Nephron (organoid): ENCODE data around the gene DNAJC5G.

ENCODE experiments used
- H3K27ac Mint-ChIP-seq, 3 experiments: 2 replicates each; pipeline ENCODE4 v1.8.0; 2020; ENCODE audit warnings: mixed read lengths in 3 of 3, mild to moderate bottlenecking in 2 of 3, moderate library complexity in 1 of 3
- H3K27me3 Mint-ChIP-seq: 2 replicates; pipeline ENCODE4 v1.8.0; 2021; ENCODE audit warnings: low read depth, mild to moderate bottlenecking, moderate library complexity, mixed read lengths
- H3K36me3 Mint-ChIP-seq: 2 replicates; pipeline ENCODE4 v1.8.0; 2020; ENCODE audit warnings: low read depth, mixed read lengths
- H3K4me1 Mint-ChIP-seq: 2 replicates; pipeline ENCODE4 v1.8.0; 2020; ENCODE audit warnings: mixed read lengths
- H3K4me3 Mint-ChIP-seq, 3 experiments: 2 replicates each; pipeline ENCODE4 v1.8.0; 2020; ENCODE audit warnings: mild to moderate bottlenecking in 3 of 3, mixed read lengths in 3 of 3, moderate library complexity in 2 of 3
- H3K9me3 Mint-ChIP-seq: 2 replicates; pipeline ENCODE4 v1.8.0; 2020; ENCODE audit warnings: mixed read lengths
- TF ChIP-seq, protein P1 (sequence below), 3 experiments: fragments of 200-600 bp; sonication (generic); IDR thresholded peaks; one replicate each; pipeline ENCODE4 v1.5.0; 2021; ENCODE audit warnings: antibody characterized with exemption in 3 of 3; ENCODE audit not compliant: unreplicated experiment in 3 of 3

DNAJC5G gene

DNA sequence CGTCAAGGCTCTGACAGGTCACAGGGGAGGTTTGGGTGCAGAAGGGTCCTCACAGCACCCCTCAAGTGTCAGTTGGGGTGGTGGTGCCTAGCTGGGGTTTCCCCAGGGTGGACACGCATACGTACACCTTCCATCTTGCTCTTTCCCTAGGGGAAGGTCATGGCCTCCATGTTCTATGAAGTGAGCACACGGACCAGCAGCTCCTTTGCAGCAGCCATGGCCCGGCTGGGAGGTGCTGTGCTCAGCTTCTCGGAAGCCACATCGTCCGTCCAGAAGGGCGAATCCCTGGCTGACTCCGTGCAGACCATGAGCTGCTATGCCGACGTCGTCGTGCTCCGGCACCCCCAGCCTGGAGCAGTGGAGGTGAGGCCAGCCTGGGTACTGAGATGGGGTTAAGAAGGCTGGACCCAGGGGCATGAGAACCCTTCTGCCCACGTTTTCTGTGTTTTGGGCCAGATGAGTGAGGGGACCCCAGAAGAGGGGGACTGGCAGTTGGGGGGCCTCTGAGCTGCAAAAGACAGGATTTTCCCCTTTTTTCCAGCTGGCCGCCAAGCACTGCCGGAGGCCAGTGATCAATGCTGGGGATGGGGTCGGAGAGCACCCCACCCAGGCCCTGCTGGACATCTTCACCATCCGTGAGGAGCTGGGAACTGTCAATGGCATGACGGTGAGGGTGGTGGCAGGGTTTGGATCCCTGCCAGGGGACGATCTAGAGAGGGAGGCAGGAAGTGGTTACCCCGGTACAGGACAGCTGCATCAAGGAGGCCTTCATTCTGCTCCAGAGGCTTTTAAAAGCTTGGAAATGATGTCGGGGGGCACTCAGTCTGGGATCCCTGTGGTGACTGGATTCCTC, 33.2 kb upstream of the DNAJC5G start:
- peaks cover 56% of the 10 kb centered on the region for H3K36me3 Mint-ChIP-seq
- no peaks in the 10 kb centered on the region for H3K4me1 Mint-ChIP-seq
- H3K27ac Mint-ChIP-seq: no peak overlapping the region
- H3K4me3 Mint-ChIP-seq: no peak overlapping the region
- TF ChIP-seq, protein P1, sequence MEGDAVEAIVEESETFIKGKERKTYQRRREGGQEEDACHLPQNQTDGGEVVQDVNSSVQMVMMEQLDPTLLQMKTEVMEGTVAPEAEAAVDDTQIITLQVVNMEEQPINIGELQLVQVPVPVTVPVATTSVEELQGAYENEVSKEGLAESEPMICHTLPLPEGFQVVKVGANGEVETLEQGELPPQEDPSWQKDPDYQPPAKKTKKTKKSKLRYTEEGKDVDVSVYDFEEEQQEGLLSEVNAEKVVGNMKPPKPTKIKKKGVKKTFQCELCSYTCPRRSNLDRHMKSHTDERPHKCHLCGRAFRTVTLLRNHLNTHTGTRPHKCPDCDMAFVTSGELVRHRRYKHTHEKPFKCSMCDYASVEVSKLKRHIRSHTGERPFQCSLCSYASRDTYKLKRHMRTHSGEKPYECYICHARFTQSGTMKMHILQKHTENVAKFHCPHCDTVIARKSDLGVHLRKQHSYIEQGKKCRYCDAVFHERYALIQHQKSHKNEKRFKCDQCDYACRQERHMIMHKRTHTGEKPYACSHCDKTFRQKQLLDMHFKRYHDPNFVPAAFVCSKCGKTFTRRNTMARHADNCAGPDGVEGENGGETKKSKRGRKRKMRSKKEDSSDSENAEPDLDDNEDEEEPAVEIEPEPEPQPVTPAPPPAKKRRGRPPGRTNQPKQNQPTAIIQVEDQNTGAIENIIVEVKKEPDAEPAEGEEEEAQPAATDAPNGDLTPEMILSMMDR (IDR thresholded peaks at IDR 0.05; ENCODE audit: unreplicated experiment in 3 of 3): no peak
- no peaks in the 10 kb centered on the region for H3K27me3 Mint-ChIP-seq
- H3K9me3 Mint-ChIP-seq: no peaks in the 10 kb centered on the region

DNA sequence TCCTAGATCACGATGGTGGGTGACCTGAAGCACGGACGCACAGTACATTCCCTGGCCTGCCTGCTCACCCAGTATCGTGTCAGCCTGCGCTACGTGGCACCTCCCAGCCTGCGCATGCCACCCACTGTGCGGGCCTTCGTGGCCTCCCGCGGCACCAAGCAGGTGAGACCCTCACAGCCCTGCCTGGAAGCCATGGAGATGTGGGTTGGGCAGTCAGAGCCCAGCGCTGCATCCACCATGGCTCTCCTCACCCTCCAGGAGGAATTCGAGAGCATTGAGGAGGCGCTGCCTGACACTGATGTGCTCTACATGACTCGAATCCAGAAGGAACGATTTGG, 32.6 kb upstream of the DNAJC5G start:
- TF ChIP-seq, protein P1 (IDR thresholded peaks at IDR 0.05; ENCODE audit: unreplicated experiment in 3 of 3): no peak
- Mint-ChIP-seq H3K27me3 (no peaks in the 10 kb centered on the region), H3K4me1 (peaks cover 3% of the 10 kb centered on the region), H3K9me3 (no peaks in the 10 kb centered on the region), H3K36me3 (peaks cover 50% of the 10 kb centered on the region), H3K4me3 (no peak overlapping the region), H3K27ac (no peak overlapping the region)

DNA sequence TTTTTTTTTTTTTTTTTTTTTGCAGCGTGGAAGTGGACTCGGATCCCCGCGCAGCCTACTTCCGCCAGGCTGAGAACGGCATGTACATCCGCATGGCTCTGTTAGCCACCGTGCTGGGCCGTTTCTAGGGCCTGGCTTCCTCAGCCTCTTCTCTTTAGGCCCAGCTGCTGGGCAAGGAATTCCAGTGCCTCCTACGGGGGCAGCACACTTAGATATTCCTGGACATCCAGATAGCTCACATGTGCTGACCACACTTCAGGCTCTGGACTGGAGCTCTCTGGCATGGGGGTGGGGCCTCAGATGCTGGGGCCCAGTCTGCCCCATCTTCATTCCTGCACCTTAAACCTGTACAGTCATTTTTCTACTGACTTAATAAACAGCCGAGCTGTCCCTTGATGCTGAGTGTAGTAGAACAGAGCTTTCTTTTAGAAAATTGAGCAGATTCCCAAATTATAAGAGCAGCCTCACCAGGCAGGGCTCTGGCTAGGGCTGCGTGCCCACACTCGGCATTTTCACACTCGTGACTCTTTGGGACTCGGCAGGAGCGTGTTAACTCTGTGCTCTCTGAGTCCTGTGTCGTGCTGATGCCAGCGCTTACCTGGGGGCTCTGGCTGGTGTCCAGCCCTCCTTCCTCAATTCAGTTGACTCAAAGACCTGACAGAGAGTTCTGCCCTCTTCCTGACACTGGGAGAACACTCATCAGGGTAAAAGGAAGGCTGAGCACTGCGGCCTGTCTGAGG, 31.7 kb upstream of the DNAJC5G start:
- peaks cover 11% of the 10 kb centered on the region for H3K4me1 Mint-ChIP-seq
- no peak overlapping the region for H3K27ac Mint-ChIP-seq
- no peak overlapping the region for H3K4me3 Mint-ChIP-seq
- TF ChIP-seq, protein P1 (IDR thresholded peaks at IDR 0.05; ENCODE audit: unreplicated experiment in 3 of 3): no peak
- no peaks in the 10 kb centered on the region for H3K9me3 Mint-ChIP-seq
- peaks cover 40% of the 10 kb centered on the region for H3K36me3 Mint-ChIP-seq
- H3K27me3 Mint-ChIP-seq: no peaks in the 10 kb centered on the region

DNA sequence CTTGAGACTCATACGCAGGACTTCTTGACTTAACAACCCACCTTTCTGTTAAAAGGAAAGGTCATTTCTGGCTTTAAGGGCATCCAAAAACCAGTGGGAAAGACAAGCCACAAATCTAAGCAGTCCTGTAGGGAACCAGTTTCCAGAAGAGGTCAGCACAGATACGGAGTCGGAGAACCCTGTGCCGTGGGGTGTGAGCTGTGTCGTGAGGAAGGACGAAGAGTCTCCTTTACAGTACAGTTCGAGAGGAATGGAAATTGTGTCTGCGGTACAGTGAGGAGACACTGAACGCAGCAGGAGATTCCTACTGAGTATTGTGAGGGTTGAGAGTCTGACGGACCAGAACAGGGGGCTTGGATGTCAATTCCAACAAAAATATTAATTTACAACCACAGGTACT, 30.1 kb upstream of the DNAJC5G start:
- Mint-ChIP-seq H3K36me3 (peaks cover 30% of the 10 kb centered on the region), H3K4me3 (no peak overlapping the region), H3K27ac (no peak overlapping the region), H3K9me3 (no peaks in the 10 kb centered on the region), H3K4me1 (peaks cover 20% of the 10 kb centered on the region), H3K27me3 (no peaks in the 10 kb centered on the region)
- TF ChIP-seq, protein P1 (IDR thresholded peaks at IDR 0.05; ENCODE audit: unreplicated experiment in 3 of 3): no peak

DNA sequence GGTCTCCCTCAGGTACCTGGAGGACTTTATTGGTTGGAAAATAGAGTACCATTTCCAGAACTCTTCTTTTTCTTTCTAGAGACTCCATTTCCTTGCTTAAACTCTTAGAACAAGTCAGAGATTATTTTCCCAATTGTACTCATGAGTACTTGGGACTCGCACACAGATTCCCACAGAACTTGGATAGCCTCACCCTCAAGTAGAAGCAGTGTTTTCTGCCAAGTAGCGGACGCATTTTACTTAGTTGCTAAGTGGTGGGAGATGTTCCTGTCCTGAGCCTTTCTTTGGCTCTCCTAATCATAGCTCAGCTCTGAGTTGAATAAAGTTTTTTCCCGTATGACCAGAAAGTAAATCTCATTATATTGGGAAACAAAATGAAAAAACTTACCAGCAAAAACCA, 29.6 kb upstream of the DNAJC5G start:
- TF ChIP-seq, protein P1 (IDR thresholded peaks at IDR 0.05; ENCODE audit: unreplicated experiment in 3 of 3): no peak
- Mint-ChIP-seq H3K36me3 (peaks cover 25% of the 10 kb centered on the region), H3K9me3 (no peaks in the 10 kb centered on the region), H3K27ac (no peak overlapping the region), H3K4me1 (peaks cover 20% of the 10 kb centered on the region), H3K27me3 (no peaks in the 10 kb centered on the region), H3K4me3 (no peak overlapping the region)
